ENCODE measurements around the gene NMU. TPM values are rescaled to one million over a fixed set of nuclear protein-coding genes. Genes with fewer than 3 reads are reported as not detected.

Gene NMU
- total and polyA plus RNA-seq, 10 of the 15 experiments (the other 5 are each of a cell fraction or from before 2014, with no cell fraction given): 0.33 TPM; not detected in 9

DNA sequence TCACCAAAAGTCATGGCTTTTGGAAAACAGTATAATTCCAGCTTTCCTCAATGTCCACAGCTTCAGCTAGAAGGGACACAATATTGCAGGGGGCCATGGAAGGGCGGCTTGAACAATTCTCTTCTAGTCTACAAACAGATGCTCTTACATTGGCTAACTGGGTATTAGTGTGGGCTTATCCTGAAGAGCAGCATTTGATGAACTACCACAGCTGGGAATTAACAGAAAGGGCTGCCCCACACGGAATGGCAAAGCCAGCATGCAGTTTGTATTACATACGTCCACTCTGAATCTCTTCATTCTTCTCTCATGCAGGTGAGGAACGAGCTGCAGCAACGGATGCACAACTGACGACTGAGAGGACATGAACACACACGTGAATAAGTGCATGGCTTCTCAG lies 31.1 kb downstream of the NMU start (continued):
- TF ChIP-seq BCLAF1 (IDR thresholded peaks at IDR 0.05) (no peak), SRF (IDR thresholded peaks at IDR 0.05; ENCODE audit: low read depth in 2 of 2, low read length in 2 of 2) (no peak), ZBTB11 (CRISPR knock-in tag; IDR thresholded peaks at IDR 0.05) (no peak), IRF5 (IDR thresholded peaks at IDR 0.05; ENCODE audit: borderline replicate concordance) (no peak)
- TF ChIP-seq, protein P1, sequence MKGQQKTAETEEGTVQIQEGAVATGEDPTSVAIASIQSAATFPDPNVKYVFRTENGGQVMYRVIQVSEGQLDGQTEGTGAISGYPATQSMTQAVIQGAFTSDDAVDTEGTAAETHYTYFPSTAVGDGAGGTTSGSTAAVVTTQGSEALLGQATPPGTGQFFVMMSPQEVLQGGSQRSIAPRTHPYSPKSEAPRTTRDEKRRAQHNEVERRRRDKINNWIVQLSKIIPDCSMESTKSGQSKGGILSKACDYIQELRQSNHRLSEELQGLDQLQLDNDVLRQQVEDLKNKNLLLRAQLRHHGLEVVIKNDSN (IDR thresholded peaks at IDR 0.05; ENCODE audit: borderline replicate concordance, extremely low read length, insufficient read depth, low read depth, low read length): no peak
- TF ChIP-seq, protein P2, sequence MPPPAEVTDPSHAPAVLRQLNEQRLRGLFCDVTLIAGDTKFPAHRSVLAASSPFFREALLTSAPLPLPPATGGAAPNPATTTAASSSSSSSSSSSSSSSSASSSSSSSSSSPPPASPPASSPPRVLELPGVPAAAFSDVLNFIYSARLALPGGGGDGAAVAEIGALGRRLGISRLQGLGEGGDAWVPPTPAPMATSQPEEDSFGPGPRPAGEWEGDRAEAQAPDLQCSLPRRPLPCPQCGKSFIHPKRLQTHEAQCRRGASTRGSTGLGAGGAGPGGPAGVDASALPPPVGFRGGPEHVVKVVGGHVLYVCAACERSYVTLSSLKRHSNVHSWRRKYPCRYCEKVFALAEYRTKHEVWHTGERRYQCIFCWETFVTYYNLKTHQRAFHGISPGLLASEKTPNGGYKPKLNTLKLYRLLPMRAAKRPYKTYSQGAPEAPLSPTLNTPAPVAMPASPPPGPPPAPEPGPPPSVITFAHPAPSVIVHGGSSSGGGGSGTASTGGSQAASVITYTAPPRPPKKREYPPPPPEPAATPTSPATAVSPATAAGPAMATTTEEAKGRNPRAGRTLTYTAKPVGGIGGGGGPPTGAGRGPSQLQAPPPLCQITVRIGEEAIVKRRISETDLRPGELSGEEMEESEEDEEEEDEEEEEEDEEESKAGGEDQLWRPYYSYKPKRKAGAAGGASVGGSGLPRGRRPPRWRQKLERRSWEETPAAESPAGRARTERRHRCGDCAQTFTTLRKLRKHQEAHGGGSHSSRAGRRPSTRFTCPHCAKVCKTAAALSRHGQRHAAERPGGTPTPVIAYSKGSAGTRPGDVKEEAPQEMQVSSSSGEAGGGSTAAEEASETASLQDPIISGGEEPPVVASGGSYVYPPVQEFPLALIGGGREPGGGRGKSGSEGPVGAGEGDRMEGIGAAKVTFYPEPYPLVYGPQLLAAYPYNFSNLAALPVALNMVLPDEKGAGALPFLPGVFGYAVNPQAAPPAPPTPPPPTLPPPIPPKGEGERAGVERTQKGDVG (CRISPR knock-in tag; IDR thresholded peaks at IDR 0.05): no peak
- TF ChIP-seq, protein P3, sequence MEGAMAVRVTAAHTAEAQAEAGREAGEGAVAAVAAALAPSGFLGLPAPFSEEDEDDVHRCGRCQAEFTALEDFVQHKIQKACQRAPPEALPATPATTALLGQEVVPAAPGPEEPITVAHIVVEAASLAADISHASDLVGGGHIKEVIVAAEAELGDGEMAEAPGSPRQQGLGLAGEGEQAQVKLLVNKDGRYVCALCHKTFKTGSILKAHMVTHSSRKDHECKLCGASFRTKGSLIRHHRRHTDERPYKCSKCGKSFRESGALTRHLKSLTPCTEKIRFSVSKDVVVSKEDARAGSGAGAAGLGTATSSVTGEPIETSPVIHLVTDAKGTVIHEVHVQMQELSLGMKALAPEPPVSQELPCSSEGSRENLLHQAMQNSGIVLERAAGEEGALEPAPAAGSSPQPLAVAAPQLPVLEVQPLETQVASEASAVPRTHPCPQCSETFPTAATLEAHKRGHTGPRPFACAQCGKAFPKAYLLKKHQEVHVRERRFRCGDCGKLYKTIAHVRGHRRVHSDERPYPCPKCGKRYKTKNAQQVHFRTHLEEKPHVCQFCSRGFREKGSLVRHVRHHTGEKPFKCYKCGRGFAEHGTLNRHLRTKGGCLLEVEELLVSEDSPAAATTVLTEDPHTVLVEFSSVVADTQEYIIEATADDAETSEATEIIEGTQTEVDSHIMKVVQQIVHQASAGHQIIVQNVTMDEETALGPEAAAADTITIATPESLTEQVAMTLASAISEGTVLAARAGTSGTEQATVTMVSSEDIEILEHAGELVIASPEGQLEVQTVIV (IDR thresholded peaks at IDR 0.05; ENCODE audit: borderline replicate concordance, partially characterized antibody): no peak

Measured in GM12878 (cell line).